BLaER1 treated with 17β-estradiol and CSF1 and Interleukin-3, amounts not matched to agents 10 nM and 100 nM (cell line): ENCODE measurements around the gene KIR2DL1.
"Not testable (repeated sequence)": the region's sequence is repeated elsewhere in the genome, so short reads cannot be mapped to it uniquely, and the experiment has no call there.

Source experiments
- H3K27ac ChIP-seq, 11 experiments: shearing (Covaris generic); formaldehyde crosslinking; 2 replicates each; pipeline ENCODE4 v1.8.1; 2022
- H3K27me3 ChIP-seq, 11 experiments: shearing (Covaris generic); formaldehyde crosslinking; 2 replicates each; pipeline ENCODE4 v1.8.1; 2022
- H3K36me3 ChIP-seq, 11 experiments: shearing (Covaris generic); formaldehyde crosslinking; 2 replicates each; pipeline ENCODE4 v1.8.1; 2022
- H3K4me1 ChIP-seq, 10 experiments: shearing (Covaris generic); formaldehyde crosslinking; 2 replicates each; pipeline ENCODE4 v1.8.1; 2022
- H3K4me2 ChIP-seq, 11 experiments: shearing (Covaris generic); formaldehyde crosslinking; 2 replicates each; pipeline ENCODE4 v1.8.1; 2022
- H3K4me3 ChIP-seq, 10 experiments: shearing (Covaris generic); formaldehyde crosslinking; 2 replicates each; pipeline ENCODE4 v1.8.1; 2022
- H3K9ac ChIP-seq, 11 experiments: shearing (Covaris generic); formaldehyde crosslinking; 2 replicates each; pipeline ENCODE4 v1.8.1; 2022
- H3K9me3 ChIP-seq, 11 experiments: shearing (Covaris generic); formaldehyde crosslinking; replicated peaks in 1 of 11; 2 replicates each; pipeline ENCODE4 v1.8.1; 2022
- H4K20me1 ChIP-seq, 11 experiments: shearing (Covaris generic); formaldehyde crosslinking; 2 replicates each; pipeline ENCODE4 v1.8.1; 2022
- Cebpa-rat ChIP-seq, 11 experiments: shearing (Covaris generic); IDR thresholded peaks; 2 replicates each; pipeline ENCODE4 v1.8.1; 2022

KIR2DL1 gene

DNA sequence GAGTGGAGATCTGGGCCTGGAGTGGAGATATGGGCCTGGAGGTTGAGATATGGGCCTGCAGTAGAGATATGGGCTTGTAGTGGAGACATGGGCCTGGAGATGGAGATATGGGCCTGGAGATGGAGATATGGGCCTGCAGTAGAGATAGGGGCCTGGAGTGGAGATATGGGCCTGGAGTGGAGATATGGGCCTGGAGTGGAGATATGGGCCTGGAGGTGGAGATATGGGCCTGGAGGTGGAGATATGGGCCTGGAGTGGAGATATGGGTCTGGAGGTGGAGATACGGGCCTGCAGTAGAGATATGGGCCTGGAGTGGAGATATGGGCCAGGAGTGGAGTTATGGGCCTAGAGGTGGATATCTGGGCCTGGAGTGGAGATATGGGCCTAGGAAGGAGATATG lies 30.9 kb upstream of the KIR2DL1 start:
- Histone ChIP-seq H3K4me3 (no peak overlapping the region), H3K9me3 (peaks cover 5 to 21% (median 14%) of the 10 kb centered on the region in 11 experiments; a peak in 20 of 22 replicates), H3K27me3 (no peaks in the 10 kb centered on the region), H3K9ac (no peak overlapping the region), H4K20me1 (no peaks in the 10 kb centered on the region), H3K4me1 (no peaks in the 10 kb centered on the region), H3K4me2 (no peak overlapping the region), H3K36me3 (no peaks in the 10 kb centered on the region), H3K27ac (no peak overlapping the region)
- TF ChIP-seq Cebpa-rat (IDR thresholded peaks at IDR 0.05) = no peak

DNA sequence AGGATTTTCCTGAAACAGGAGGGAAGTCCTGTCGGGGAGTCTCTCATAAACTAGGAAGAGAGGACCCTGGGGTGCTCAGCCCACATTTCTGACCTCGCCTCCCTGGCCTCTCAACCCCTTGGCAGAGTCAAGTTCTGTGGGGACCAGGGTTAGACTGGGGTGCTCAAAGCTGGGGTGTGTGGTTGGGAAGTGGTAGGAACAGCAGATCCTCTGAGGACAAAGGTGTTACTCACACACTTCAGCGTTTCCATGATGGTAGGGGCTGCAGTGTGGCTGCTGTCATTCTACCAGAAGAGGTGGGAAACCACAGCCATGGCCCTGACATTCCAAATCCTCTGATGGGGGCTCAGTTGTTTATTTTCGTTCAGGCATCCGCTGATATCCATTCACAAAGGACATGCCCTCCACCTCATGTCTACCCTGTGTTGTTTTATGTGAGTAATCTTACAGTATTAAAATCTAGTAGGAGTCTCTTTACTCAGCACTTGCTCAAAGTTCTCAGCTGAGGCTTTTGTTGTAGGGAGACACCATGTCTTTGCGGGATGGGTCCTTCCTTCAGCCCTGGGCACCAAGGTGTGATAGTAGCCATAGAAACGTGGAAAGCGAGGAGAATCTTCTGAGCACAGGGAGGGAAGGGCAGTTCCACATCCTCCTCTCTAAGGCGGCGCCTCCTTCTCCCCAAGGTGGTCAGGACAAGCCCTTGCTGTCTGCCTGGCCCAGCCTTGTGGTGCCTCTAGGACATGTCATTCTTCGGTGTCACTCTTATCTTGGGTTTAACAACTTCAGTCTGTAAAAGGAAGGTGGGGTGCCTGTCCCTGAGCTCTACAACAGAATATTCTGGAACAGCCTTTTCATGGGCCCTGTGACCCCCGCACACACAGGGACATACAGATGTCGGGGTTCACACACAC lies 29.8 kb upstream of the KIR2DL1 start:
- H3K27me3 ChIP-seq = no peaks in the 10 kb centered on the region
- H3K36me3 ChIP-seq = no peaks in the 10 kb centered on the region
- H4K20me1 ChIP-seq = no peaks in the 10 kb centered on the region
- H3K4me1 ChIP-seq = no peaks in the 10 kb centered on the region
- no peak for TF ChIP-seq Cebpa-rat (IDR thresholded peaks at IDR 0.05)
- no peak overlapping the region for H3K9ac ChIP-seq
- no peak overlapping the region for H3K27ac ChIP-seq
- no peak overlapping the region for H3K4me2 ChIP-seq
- H3K4me3 ChIP-seq = no peak overlapping the region
- H3K9me3 ChIP-seq = peaks cover 0 to 10% (median 3%) of the 10 kb centered on the region in 11 experiments; a peak in 12 of 22 replicates

DNA sequence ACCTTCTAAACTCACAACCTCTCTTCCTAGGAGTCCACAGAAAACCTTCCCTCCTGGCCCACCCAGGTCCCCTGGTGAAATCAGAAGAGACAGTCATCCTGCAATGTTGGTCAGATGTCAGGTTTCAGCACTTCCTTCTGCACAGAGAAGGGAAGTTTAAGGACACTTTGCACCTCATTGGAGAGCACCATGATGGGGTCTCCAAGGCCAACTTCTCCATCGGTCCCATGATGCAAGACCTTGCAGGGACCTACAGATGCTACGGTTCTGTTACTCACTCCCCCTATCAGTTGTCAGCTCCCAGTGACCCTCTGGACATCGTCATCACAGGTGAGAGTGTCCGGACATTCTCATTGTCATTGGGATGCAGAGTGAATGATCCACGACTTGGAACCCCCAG lies 27.6 kb upstream of the KIR2DL1 start:
- not testable (repeated sequence) for H4K20me1 ChIP-seq, H3K4me3 ChIP-seq, H3K27me3 ChIP-seq, H3K27ac ChIP-seq, H3K9ac ChIP-seq, H3K4me1 ChIP-seq, H3K9me3 ChIP-seq, H3K4me2 ChIP-seq, H3K36me3 ChIP-seq

DNA sequence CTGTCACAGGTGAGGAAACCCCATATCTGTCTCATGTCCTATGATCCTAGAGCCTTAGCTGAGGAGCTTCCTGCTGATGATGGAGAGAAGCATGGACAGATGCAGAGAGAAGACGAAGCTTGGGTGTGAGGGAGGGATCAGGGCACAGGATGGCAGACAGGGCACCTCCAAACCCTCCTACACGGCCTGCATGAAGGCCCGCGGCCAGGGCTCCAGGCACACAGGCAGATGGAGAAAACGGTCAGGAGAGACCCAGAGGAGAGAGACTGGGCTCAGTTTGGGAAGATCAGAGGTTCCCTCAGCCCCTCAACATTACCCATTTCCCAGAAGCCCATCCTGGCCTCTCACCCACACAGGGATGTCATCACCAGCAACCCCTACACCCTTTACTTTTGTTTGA lies 25.5 kb upstream of the KIR2DL1 start:
- H3K4me3 ChIP-seq, H3K27ac ChIP-seq, H3K4me2 ChIP-seq, H4K20me1 ChIP-seq, H3K9me3 ChIP-seq, H3K36me3 ChIP-seq, H3K9ac ChIP-seq, H3K27me3 ChIP-seq: not testable (repeated sequence)
- H3K4me1 ChIP-seq = peaks cover 0 to 14% (median 0%) of the 10 kb centered on the region in 10 experiments; a peak in 7 of 20 replicates

DNA sequence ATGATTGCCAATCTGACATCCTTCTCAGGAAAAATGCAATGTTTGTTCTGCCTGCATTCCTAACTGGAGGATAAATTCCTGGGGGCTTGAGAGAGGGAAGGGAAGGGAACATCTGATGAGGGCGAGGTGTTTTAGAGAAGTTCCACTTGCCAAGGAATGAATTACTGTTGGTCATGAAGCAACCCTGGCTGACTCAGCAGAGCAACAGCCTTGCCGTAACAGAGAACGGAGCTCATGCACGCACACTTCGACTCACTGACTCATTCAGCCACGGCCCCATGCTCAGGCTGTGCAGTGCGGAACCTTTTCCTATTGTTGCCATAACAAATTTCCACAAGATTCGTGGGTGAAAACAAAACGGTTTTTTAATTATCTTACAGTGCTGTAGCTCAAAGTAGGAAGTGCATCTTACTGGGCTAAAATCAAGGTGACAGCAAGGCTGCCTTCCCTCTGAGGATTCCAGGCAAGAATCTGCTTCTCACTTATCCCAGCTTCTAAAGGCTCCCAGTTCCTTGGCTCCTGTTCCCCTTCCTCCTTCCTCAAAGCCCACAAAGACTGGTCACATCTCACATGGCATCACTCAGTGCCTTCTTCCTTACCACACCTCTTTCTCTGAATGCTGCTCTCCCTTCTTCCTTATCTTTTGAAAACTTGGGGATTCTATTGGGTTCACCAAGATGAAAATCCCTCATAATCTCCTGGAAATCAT lies 21.8 kb upstream of the KIR2DL1 start:
- H3K4me3 ChIP-seq, H4K20me1 ChIP-seq, H3K27me3 ChIP-seq, H3K9ac ChIP-seq, H3K36me3 ChIP-seq: not testable (repeated sequence)
- peaks cover 0 to 17% (median 5%) of the 10 kb centered on the region in 11 experiments; a peak in 11 of 22 replicates for H3K9me3 ChIP-seq
- peak overlapping the region in 2 of 11 experiments; percentile 14 to 47; a peak in 3 of 22 replicates for H3K27ac ChIP-seq
- H3K4me1 ChIP-seq = peaks cover 0 to 14% (median 0%) of the 10 kb centered on the region in 10 experiments; a peak in 7 of 20 replicates
- H3K4me2 ChIP-seq = peak overlapping the region in 4 of 11 experiments; percentile 31 to 43 (median 34); a peak in 9 of 22 replicates

DNA sequence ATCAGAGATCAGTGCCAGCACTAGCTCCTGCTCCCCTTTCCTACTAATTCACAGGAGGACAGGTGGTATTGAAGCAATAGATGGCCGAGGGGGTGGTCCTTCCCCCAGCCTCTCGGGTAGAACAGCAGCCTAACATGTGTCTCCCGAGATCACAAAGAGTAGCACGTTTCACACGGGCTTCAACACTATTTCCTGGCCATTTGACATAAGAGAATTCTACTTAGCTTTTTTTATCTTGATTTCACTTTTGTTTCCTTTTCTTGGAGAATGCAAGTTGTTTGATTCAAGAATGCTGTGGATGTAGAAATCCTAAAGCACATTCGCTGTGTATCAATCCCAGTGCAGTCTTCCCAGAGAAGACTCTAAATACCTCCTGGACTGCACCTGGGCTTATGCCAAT lies 19.3 kb upstream of the KIR2DL1 start:
- not testable (repeated sequence) for H4K20me1 ChIP-seq, H3K27ac ChIP-seq, H3K4me2 ChIP-seq, H3K27me3 ChIP-seq, H3K9ac ChIP-seq, H3K4me3 ChIP-seq, H3K36me3 ChIP-seq
- Histone ChIP-seq H3K9me3 (peaks cover 0 to 17% (median 5%) of the 10 kb centered on the region in 11 experiments; a peak in 12 of 22 replicates), H3K4me1 (peaks cover 0 to 14% (median 0%) of the 10 kb centered on the region in 10 experiments; a peak in 7 of 20 replicates)

DNA sequence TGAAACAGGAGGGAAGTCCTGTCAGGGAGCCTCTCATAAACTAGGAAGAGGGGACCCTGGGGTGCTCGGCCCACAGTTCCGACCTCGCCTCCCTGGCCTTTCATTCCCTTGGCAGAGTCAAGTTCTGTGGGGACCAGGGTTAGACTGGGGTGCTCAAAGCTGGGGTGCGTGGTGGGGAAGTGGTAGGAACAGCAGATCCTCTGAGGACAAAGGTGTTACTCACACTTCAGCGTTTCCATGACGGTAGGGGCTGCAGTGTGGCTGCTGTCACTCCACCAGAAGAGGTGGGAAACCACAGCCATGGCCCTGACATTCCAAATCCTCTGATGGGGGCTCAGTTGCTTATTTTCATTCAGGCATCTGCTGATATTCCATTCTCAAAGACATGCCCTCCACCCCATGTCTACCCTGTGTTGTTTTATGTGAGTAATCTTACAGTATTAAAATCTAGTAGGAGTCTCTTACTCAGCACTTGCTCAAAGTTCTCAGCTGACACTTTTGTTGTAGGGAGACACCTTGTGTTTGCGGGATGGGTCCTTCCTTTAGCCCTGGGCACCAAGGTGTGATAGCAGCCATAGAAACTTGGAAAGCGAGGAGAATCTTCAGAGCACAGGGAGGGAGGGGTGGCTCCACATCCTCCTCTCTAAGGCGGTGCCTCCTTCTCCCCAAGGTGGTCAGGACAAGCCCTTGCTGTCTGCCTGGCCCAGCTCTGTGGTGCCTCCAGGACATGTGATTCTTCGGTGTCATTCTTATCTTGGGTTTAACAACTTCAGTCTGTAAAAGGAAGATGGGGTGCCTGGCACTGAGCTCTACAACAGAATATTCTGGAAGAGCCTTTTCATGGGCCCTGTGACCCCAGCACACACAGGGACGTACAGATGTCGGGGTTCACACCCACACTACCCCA lies 13.1 kb upstream of the KIR2DL1 start:
- H3K36me3 ChIP-seq, H3K9ac ChIP-seq, H3K4me2 ChIP-seq, H3K27ac ChIP-seq, H3K4me3 ChIP-seq, H3K9me3 ChIP-seq, H3K27me3 ChIP-seq, H3K4me1 ChIP-seq, H4K20me1 ChIP-seq: not testable (repeated sequence)

DNA sequence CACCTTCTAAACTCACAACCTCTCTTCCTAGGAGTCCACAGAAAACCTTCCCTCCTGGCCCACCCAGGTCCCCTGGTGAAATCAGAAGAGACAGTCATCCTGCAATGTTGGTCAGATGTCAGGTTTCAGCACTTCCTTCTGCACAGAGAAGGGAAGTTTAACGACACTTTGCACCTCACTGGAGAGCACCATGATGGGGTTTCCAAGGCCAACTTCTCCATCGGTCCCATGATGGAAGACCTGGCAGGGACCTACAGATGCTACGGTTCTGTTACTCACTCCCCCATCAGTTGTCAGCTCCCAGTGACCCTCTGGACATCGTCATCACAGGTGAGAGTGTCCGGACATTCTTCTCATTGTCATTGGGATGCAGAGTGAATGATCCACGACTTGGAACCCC lies 11.0 kb upstream of the KIR2DL1 start:
- H4K20me1 ChIP-seq, H3K4me1 ChIP-seq, H3K36me3 ChIP-seq, H3K9ac ChIP-seq, H3K4me2 ChIP-seq, H3K9me3 ChIP-seq, H3K27ac ChIP-seq, H3K4me3 ChIP-seq, H3K27me3 ChIP-seq: not testable (repeated sequence)

DNA sequence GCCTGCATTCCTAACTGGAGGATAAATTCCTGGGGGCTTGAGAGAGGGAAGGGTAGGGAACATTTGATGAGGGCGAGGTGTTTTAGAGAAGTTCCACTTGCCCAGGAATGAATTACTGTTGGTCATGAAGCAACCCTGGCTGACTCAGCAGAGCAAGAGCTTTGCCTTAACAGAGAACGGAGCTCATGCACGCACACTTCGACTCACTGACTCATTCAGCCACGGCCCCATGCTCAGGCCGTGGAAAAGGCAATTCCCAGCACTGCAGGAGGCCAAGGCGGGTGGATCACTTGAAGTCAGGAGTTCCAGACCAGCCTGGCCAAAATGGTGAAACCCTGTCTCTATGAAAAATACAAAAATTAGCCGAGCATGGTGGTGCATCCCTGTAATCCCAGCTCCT lies 5.4 kb upstream of the KIR2DL1 start:
- not testable (repeated sequence) for H3K4me3 ChIP-seq, H3K9ac ChIP-seq, H3K36me3 ChIP-seq, H3K27me3 ChIP-seq, H3K27ac ChIP-seq, H4K20me1 ChIP-seq
- peaks cover 0 to 11% (median 0%) of the 10 kb centered on the region in 10 experiments; a peak in 4 of 20 replicates for H3K4me1 ChIP-seq
- H3K4me2 ChIP-seq = peak overlapping the region in 4 of 11 experiments; percentile 2 to 29 (median 26); a peak in 4 of 22 replicates
- peaks cover 7 to 19% (median 15%) of the 10 kb centered on the region in 11 experiments; a peak in 21 of 22 replicates for H3K9me3 ChIP-seq

DNA sequence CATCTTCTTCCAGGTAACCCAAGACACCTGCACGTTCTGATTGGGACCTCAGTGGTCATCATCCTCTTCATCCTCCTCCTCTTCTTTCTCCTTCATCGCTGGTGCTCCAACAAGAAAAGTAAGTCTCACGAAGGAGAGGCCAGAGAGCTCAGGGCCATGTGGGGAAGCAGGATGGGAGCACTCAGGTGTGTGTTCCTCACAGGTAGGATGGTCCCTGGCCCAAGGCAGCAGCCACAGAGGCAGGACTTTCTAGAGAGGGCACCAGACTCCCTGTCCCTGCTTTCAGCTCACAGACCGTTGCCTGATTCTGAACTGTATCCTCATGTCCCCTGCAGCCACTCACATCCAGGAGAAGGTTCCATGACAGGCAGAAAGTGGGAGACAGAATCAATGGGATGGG lies 3.1 kb upstream of the KIR2DL1 start:
- not testable (repeated sequence) for H3K27me3 ChIP-seq, H3K4me2 ChIP-seq, H3K4me3 ChIP-seq, H3K36me3 ChIP-seq, H3K9ac ChIP-seq, H4K20me1 ChIP-seq, H3K27ac ChIP-seq
- H3K4me1 ChIP-seq = peaks cover 0 to 11% (median 0%) of the 10 kb centered on the region in 10 experiments; a peak in 4 of 20 replicates
- peaks cover 7 to 30% (median 22%) of the 10 kb centered on the region in 11 experiments; a peak in 21 of 22 replicates for H3K9me3 ChIP-seq

DNA sequence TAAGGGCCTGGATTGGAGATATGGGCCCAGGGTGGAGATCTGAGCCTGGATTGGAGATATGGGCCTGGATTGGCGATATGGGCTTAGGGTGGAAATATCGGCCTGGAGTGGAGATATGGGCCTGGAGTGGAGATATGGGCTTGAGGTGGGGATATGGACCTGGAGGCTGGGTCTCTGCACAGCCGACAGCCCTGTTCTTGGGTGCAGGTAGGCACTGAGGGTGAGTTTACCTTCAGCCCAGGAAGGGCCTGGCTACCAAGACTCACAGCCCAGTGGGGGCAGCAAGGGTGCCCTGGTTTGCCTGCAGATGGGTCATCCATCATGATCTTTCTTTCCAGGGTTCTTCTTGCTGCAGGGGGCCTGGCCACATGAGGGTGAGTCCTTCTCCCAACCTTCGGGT lies 918 bp downstream of the KIR2DL1 start:
- H3K4me3 ChIP-seq, H3K27ac ChIP-seq, H3K4me1 ChIP-seq, H3K4me2 ChIP-seq, H3K9ac ChIP-seq, H3K27me3 ChIP-seq, H3K36me3 ChIP-seq, H4K20me1 ChIP-seq: not testable (repeated sequence)
- peaks cover 0 to 21% (median 15%) of the 10 kb centered on the region in 11 experiments; a peak in 16 of 22 replicates for H3K9me3 ChIP-seq

DNA sequence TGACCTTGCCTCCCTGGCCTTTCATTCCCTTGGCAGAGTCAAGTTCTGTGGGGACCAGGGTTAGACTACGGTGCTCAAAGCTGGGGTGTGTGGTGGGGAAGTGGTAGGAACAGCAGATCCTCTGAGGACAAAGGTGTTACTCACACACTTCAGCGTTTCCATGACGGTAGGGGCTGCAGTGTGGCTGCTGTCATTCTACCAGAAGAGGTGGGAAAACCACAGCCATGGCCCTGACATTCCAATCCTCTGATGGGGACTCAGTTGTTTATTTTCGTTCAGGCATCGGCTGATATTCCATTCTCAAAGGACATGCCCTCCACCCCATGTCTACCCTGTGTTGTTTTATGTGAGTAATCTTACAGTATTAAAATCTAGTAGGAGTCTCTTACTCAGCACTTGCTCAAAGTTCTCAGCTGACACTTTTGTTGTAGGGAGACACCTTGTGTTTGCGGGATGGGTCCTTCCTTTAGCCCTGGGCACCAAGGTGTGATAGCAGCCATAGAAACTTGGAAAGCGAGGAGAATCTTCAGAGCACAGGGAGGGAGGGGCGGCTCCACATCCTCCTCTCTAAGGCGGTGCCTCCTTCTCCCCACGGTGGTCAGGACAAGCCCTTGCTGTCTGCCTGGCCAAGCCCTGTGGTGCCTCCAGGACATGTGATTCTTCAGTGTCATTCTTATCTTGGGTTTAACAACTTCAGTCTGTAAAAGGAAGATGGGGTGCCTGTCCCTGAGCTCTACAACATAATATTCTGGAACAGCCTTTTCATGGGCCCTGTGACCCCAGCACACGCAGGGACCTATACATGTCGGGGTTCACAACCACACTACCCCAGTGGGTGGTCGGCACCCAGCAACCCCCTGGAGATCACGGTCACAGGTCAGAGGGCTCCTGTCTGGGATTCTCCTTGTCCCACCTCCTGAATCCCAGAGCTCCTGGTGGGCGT lies 1.7 kb downstream of the KIR2DL1 start:
- not testable (repeated sequence) for H3K9ac ChIP-seq, H3K27me3 ChIP-seq, H3K27ac ChIP-seq, H4K20me1 ChIP-seq, H3K4me1 ChIP-seq, H3K36me3 ChIP-seq, H3K4me2 ChIP-seq, H3K4me3 ChIP-seq
- H3K9me3 ChIP-seq = peaks cover 0 to 13% (median 7%) of the 10 kb centered on the region in 11 experiments; a peak in 8 of 22 replicates
